ENCODE data around the gene SARNP.

DNA sequence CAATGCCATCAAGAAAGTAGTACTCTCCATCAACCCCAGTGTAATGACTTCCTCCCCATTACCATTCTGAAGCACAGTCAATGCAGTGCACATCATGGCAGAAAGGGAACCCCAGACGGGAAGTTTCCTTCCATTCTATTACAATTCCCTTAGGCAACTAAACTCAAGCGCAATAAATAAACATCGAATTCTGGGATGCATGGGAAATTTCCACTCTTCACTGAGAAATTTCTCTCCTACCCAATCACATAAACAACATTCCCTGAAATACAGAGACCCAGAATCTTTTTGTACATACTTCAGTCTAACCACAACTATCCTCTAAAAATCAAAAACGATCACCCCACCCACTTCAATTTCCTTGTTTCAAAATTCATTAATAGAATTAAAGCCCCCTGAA, 20.0 kb downstream of the SARNP start:
- TF ChIP-seq CTCF (IDR thresholded peaks at IDR 0.05): no peak
- TF ChIP-seq USF2 (IDR thresholded peaks at IDR 0.05; ENCODE audit: borderline replicate concordance, low read depth, low read length): no peak
- TF ChIP-seq RAD21 (IDR thresholded peaks at IDR 0.05; ENCODE audit: low read length): no peak
- TF ChIP-seq SIN3A (IDR thresholded peaks at IDR 0.05; ENCODE audit: borderline replicate concordance, low read depth, low read length): no peak
- no peak for TF ChIP-seq CHD2 (IDR thresholded peaks at IDR 0.05; ENCODE audit: low read length, partially characterized antibody)
- TF ChIP-seq, protein P1, sequence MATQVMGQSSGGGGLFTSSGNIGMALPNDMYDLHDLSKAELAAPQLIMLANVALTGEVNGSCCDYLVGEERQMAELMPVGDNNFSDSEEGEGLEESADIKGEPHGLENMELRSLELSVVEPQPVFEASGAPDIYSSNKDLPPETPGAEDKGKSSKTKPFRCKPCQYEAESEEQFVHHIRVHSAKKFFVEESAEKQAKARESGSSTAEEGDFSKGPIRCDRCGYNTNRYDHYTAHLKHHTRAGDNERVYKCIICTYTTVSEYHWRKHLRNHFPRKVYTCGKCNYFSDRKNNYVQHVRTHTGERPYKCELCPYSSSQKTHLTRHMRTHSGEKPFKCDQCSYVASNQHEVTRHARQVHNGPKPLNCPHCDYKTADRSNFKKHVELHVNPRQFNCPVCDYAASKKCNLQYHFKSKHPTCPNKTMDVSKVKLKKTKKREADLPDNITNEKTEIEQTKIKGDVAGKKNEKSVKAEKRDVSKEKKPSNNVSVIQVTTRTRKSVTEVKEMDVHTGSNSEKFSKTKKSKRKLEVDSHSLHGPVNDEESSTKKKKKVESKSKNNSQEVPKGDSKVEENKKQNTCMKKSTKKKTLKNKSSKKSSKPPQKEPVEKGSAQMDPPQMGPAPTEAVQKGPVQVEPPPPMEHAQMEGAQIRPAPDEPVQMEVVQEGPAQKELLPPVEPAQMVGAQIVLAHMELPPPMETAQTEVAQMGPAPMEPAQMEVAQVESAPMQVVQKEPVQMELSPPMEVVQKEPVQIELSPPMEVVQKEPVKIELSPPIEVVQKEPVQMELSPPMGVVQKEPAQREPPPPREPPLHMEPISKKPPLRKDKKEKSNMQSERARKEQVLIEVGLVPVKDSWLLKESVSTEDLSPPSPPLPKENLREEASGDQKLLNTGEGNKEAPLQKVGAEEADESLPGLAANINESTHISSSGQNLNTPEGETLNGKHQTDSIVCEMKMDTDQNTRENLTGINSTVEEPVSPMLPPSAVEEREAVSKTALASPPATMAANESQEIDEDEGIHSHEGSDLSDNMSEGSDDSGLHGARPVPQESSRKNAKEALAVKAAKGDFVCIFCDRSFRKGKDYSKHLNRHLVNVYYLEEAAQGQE (IDR thresholded peaks at IDR 0.05; ENCODE audit: low read depth, low read length): no peak
- TF ChIP-seq TEAD4 (IDR thresholded peaks at IDR 0.05; ENCODE audit: borderline replicate concordance, insufficient read depth): no peak
- TF ChIP-seq EZH2phosphoT487 (IDR thresholded peaks at IDR 0.05; ENCODE audit: borderline replicate concordance, low read depth): no peak

Data from SK-N-SH (cell line).